A549 (cell line): ENCODE results near the gene NOS2.

Experiments used
- ELK1 ChIP-seq: fragments of 150-350 bp; IDR thresholded peaks from 2 replicates; pipeline ENCODE4 v1.6.1; 2014; ENCODE audit warnings: low read depth, mild to moderate bottlenecking, low read length
- NR3C1 ChIP-seq: fragments of >200 bp; sonication (Bioruptor Twin); formaldehyde crosslinking; IDR thresholded peaks from 3 replicates; pipeline ENCODE4 v1.6.1; 2017
- POLR2A ChIP-seq: IDR thresholded peaks from 2 replicates; pipeline ENCODE4 v1.6.1; 2012; ENCODE audit warnings: mild to moderate bottlenecking, low read length
- USF2 ChIP-seq: fragments of 450-650 bp; IDR thresholded peaks from 2 replicates; pipeline ENCODE4 v1.6.1; 2014; ENCODE audit warnings: antibody characterized with exemption
- TF ChIP-seq, protein P1 (sequence below): fragments of >200 bp; sonication (Bioruptor Twin); formaldehyde crosslinking; IDR thresholded peaks from 3 replicates; pipeline ENCODE4 v1.5.1; 2016
- TF ChIP-seq, protein P2 (sequence below): IDR thresholded peaks from 2 replicates; pipeline ENCODE4 v1.6.1; 2012

DNA sequence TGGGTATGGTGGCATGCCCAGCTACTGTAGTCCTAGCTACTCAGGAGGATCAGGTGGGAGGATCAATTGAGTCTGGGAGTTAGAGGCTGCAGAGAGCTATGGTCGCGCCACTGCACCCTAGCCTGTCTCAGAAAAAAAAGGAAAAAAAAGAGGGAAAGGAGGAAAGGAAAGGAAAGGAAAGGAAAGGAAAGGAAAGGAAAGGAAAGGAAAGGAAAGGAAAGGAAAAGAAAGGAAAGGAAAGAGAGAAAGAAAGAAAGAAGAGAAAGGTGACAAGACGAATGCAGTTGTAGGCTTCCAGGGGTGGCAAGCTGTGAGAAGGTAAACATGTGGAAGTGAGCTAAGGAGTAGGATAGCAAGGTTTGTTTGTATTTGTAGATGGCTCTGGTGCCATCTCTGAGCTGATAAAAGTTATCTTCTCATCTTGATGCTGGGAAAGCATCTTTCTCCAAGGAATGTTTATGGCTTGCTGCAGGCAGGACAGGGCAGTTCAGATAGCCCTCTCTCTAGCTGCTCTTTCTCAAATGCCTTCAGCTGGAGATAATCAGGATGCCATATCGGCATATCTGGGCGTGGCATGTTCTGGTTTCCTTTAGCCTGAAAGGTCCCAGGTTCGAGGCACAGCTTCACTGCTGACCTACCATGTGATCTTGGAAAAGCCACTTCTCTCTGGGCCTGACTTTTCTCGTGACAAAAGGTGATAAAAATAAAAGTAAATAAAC lies 2.8 kb upstream of the NOS2 start:
- no peak for TF ChIP-seq POLR2A
- TF ChIP-seq USF2: no peak
- TF ChIP-seq, protein P1, sequence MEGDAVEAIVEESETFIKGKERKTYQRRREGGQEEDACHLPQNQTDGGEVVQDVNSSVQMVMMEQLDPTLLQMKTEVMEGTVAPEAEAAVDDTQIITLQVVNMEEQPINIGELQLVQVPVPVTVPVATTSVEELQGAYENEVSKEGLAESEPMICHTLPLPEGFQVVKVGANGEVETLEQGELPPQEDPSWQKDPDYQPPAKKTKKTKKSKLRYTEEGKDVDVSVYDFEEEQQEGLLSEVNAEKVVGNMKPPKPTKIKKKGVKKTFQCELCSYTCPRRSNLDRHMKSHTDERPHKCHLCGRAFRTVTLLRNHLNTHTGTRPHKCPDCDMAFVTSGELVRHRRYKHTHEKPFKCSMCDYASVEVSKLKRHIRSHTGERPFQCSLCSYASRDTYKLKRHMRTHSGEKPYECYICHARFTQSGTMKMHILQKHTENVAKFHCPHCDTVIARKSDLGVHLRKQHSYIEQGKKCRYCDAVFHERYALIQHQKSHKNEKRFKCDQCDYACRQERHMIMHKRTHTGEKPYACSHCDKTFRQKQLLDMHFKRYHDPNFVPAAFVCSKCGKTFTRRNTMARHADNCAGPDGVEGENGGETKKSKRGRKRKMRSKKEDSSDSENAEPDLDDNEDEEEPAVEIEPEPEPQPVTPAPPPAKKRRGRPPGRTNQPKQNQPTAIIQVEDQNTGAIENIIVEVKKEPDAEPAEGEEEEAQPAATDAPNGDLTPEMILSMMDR: no peak
- no peak for TF ChIP-seq NR3C1
- no peak for TF ChIP-seq ELK1
- TF ChIP-seq, protein P2, sequence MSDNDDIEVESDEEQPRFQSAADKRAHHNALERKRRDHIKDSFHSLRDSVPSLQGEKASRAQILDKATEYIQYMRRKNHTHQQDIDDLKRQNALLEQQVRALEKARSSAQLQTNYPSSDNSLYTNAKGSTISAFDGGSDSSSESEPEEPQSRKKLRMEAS: no peak
